Measurements from ENCODE around the gene LRRC8A.

Gene LRRC8A

DNA sequence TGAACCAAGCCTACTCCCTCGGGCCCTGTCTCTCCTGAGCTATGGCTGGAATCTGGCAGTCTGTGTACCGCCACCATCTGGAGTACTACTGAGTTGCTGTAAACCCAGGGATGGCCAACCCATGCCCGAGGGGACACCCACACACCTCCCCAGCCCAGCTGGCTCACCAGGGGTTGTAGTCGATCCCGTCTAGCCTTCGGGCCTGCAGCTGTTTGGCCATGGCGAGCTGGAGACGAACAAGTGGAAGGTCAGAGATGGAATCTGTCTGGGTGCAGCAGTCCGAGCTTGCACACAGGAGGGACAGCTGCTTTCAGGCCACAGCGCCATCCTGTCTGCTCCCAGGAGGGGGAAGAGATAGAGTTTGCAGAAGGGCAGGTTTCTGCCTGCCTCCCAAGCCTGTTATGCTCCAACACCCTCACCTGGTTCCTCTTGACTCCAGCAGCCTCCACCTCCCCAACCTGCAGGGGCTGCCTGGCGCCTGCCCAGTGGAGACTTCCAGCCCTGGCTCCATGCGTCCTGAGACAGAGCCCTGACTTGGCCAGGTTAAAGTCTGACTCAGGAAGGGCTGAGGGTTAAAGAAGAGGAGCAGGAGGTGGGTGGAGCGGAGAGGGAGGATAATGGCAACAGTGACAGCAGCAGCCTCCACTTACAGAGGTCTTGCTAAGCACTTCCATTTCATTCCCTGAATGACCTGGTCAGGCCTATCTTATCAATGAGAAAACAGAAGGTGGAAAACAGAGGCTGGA lies 36.6 kb upstream of the LRRC8A start:
- POLR2A ChIA-PET: interaction anchor here (1.2 to 1.9 kb wide), 2 partner anchors 15 to 27 kb away, joined by 6 to 12 read pairs; partner anchors contain the start of genes ENDOG and SPOUT1
- H3K4me3 ChIP-seq (ENCODE audit: low read depth, low read length): no peak overlapping the region
- CTCF ChIA-PET: interaction anchor here (0.6 to 2.7 kb wide), 8 partner anchors 9 to 153 kb away, joined by 3 to 10 read pairs (median 5); partner anchors contain the start of gene ENDOG
- TF ChIP-seq EGR2 (tag by site-specific recombination; IDR thresholded peaks at IDR 0.05; ENCODE audit: low read depth) (peak; percentile 48), GLI4 (tag by site-specific recombination; IDR thresholded peaks at IDR 0.05) (no peak), ZNF341 (tag by site-specific recombination; IDR thresholded peaks at IDR 0.05; ENCODE audit: low read depth) (no peak), ZNF580 (tag by site-specific recombination; IDR thresholded peaks at IDR 0.05) (no peak), ZBTB17 (tag by site-specific recombination; IDR thresholded peaks at IDR 0.05) (peak; percentile 82), ZNF10 (tag by site-specific recombination; IDR thresholded peaks at IDR 0.05) (no peak), GLIS2 (tag by site-specific recombination; IDR thresholded peaks at IDR 0.05) (no peak), ZNF514 (tag by site-specific recombination; IDR thresholded peaks at IDR 0.05) (no peak), ZNF600 (tag by site-specific recombination; IDR thresholded peaks at IDR 0.05) (no peak), KLF8 (tag by site-specific recombination; IDR thresholded peaks at IDR 0.05) (no peak), BCL11B (tag by site-specific recombination; IDR thresholded peaks at IDR 0.05; ENCODE audit: low read depth) (no peak), ZFHX2 (tag by site-specific recombination; conservative IDR thresholded peaks at IDR 0.05) (peak; percentile 66), ZNF423 (tag by site-specific recombination; IDR thresholded peaks at IDR 0.05) (0 out of 2 replicates have a peak, but pooled peaks have one; percentile 28), ZNF660 (tag by site-specific recombination; IDR thresholded peaks at IDR 0.05) (no peak), YY2 (tag by site-specific recombination; IDR thresholded peaks at IDR 0.05) (no peak), GLIS1 (tag by site-specific recombination; IDR thresholded peaks at IDR 0.05) (0 out of 2 replicates have a peak, but pooled peaks have one; percentile 13)
- TF ChIP-seq, protein P1, sequence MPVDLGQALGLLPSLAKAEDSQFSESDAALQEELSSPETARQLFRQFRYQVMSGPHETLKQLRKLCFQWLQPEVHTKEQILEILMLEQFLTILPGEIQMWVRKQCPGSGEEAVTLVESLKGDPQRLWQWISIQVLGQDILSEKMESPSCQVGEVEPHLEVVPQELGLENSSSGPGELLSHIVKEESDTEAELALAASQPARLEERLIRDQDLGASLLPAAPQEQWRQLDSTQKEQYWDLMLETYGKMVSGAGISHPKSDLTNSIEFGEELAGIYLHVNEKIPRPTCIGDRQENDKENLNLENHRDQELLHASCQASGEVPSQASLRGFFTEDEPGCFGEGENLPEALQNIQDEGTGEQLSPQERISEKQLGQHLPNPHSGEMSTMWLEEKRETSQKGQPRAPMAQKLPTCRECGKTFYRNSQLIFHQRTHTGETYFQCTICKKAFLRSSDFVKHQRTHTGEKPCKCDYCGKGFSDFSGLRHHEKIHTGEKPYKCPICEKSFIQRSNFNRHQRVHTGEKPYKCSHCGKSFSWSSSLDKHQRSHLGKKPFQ (tag by site-specific recombination; IDR thresholded peaks at IDR 0.05): no peak
- TF ChIP-seq, protein P2, sequence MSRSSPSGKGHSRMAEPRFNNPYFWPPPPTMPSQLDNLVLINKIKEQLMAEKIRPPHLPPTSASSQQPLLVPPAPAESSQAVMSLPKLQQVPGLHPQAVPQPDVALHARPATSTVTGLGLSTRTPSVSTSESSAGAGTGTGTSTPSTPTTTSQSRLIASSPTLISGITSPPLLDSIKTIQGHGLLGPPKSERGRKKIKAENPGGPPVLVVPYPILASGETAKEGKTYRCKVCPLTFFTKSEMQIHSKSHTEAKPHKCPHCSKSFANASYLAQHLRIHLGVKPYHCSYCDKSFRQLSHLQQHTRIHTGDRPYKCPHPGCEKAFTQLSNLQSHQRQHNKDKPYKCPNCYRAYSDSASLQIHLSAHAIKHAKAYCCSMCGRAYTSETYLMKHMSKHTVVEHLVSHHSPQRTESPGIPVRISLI (tag by site-specific recombination; IDR thresholded peaks at IDR 0.05): no peak
- TF ChIP-seq, protein P3, sequence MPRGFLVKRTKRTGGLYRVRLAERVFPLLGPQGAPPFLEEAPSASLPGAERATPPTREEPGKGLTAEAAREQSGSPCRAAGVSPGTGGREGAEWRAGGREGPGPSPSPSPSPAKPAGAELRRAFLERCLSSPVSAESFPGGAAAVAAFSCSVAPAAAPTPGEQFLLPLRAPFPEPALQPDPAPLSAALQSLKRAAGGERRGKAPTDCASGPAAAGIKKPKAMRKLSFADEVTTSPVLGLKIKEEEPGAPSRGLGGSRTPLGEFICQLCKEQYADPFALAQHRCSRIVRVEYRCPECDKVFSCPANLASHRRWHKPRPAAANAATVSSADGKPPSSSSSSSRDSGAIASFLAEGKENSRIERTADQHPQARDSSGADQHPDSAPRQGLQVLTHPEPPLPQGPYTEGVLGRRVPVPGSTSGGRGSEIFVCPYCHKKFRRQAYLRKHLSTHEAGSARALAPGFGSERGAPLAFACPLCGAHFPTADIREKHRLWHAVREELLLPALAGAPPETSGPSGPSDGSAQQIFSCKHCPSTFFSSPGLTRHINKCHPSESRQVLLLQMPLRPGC (tag by site-specific recombination; IDR thresholded peaks at IDR 0.05): no peak
- H3K9me3 ChIP-seq (ENCODE audit: control insufficient read depth, insufficient read depth, low read depth, low read length): no peaks in the 10 kb centered on the region
- no peaks in the 10 kb centered on the region for H3K4me1 ChIP-seq (ENCODE audit: control insufficient read depth, insufficient read depth, low read length)
- H3K36me3 ChIP-seq (ENCODE audit: control insufficient read depth in 2 of 2, insufficient read depth in 1 of 2, low read length in 2 of 2): peaks cover 0 to 5% of the 10 kb centered on the region in 2 experiments; a peak in 2 of 3 replicates
- H3K27ac ChIP-seq (ENCODE audit: extremely low read depth, low read depth, low read length): no peak overlapping the region

- Histone ChIP-seq H3K27ac (ENCODE audit: extremely low read depth, low read depth, low read length) (no peak overlapping the region), H3K4me3 (ENCODE audit: low read depth, low read length) (no peak overlapping the region), H3K4me1 (ENCODE audit: control insufficient read depth, insufficient read depth, low read length) (no peaks in the 10 kb centered on the region), H3K36me3 (ENCODE audit: control insufficient read depth in 2 of 2, insufficient read depth in 1 of 2, low read length in 2 of 2) (peaks cover 0 to 5% of the 10 kb centered on the region in 2 experiments; a peak in 2 of 3 replicates), H3K9me3 (ENCODE audit: control insufficient read depth, insufficient read depth, low read depth, low read length) (no peaks in the 10 kb centered on the region)
- TF ChIP-seq ZNF449 (tag by site-specific recombination; IDR thresholded peaks at IDR 0.05): no peak
- CTCF ChIA-PET: interaction anchor here (0.6 to 1.1 kb wide), 2 partner anchors 19 to 81 kb away, joined by 3 read pairs; no protein-coding TSS in a partner anchor
- POLR2A ChIA-PET: interaction anchor here (0.7 to 1.0 kb wide), 3 partner anchors 17 to 122 kb away, joined by 3 to 10 read pairs (median 10); partner anchors contain the start of gene SPOUT1
These were observed 35.3 kb upstream of the LRRC8A start for GRCh38 chr9:128846680-128847030.

Measured in HEK293 (cell line).